CD4-positive, alpha-beta T cell (primary cell): ENCODE measurements around the gene PFN1. TPM values are rescaled to one million over a fixed set of nuclear protein-coding genes. Genes with fewer than 3 reads are reported as not detected.

Experiments used
- ATAC-seq: fragments of 200-7000 bp; cut with Tn5 transposase; one replicate; pipeline ENCODE4 v1.10.0; 2022; ENCODE audit warnings: mild to moderate bottlenecking; ENCODE audit not compliant: poor library complexity
- CTCF ChIA-PET: fragments of 350-600 bp; sonication (Branson Sonifier 250); formaldehyde crosslinking; loops from one replicate; lab custom pipeline; 2021; ENCODE audit warnings: antibody characterized with exemption, inconsistent platforms; lab: Charles Lee
- POLR2A ChIA-PET: fragments of 350-600 bp; sonication (Branson Sonifier 250); formaldehyde crosslinking; loops from one replicate; lab custom pipeline; 2021; ENCODE audit warnings: antibody characterized with exemption, inconsistent platforms; lab: Charles Lee
- DNase-seq, 14 experiments: peaks; one replicate each; pipeline ENCODE4 v3.0.0-alpha.2; 2013 to 2020; ENCODE audit warnings: mixed read lengths in 2 of 14
- H3K27ac ChIP-seq, 2 donors: one replicate each; pipeline versions ENCODE4 v1.5.1 to v1.7.0; 2013; ENCODE audit warnings: low read length in 2 of 2, low read depth in 1 of 2, mild to moderate bottlenecking in 1 of 2
- H3K27me3 ChIP-seq, 2 experiments: 1 replicate in 1 of 2; 2 replicates in 1 of 2; pipeline versions ENCODE4 v1.6.1 to v1.7.0; 2013; ENCODE audit warnings: low read length in 2 of 2, control low read depth in 1 of 2, mild to moderate bottlenecking in 1 of 2, moderate library complexity in 1 of 2; ENCODE audit not compliant: insufficient read depth in 2 of 2, control insufficient read depth in 1 of 2
- H3K36me3 ChIP-seq: one replicate; pipeline ENCODE4 v1.6.1; 2013; ENCODE audit warnings: low read length, control low read depth; ENCODE audit not compliant: insufficient read depth
- H3K4me1 ChIP-seq: one replicate; pipeline ENCODE4 v1.6.1; 2013; ENCODE audit warnings: low read length, control low read depth; ENCODE audit not compliant: insufficient read depth
- H3K4me3 ChIP-seq: one replicate; pipeline ENCODE4 v1.5.1; 2013; ENCODE audit warnings: mild to moderate bottlenecking, low read length, moderate library complexity
- H3K9me3 ChIP-seq, 2 experiments: 1 replicate in 1 of 2; 2 replicates in 1 of 2; pipeline versions ENCODE4 v1.6.1 to v1.7.0; 2013; ENCODE audit warnings: low read length in 2 of 2, mild to moderate bottlenecking in 2 of 2, control low read depth in 1 of 2, moderate library complexity in 1 of 2; ENCODE audit not compliant: control insufficient read depth in 1 of 2, insufficient read depth in 1 of 2
- H3K27ac Mint-ChIP-seq: one replicate; pipeline ENCODE4 v1.8.0; 2020; ENCODE audit warnings: mixed read lengths
- H3K27me3 Mint-ChIP-seq: one replicate; pipeline ENCODE4 v1.8.0; 2021; ENCODE audit warnings: mixed read lengths
- H3K36me3 Mint-ChIP-seq: one replicate; pipeline ENCODE4 v1.8.0; 2021; ENCODE audit warnings: low read depth, mixed read lengths
- H3K4me1 Mint-ChIP-seq: one replicate; pipeline ENCODE4 v1.8.0; 2021; ENCODE audit warnings: low read depth, mixed read lengths
- H3K4me3 Mint-ChIP-seq: one replicate; pipeline ENCODE4 v1.8.0; 2020; ENCODE audit warnings: mild to moderate bottlenecking, mixed read lengths
- H3K9me3 Mint-ChIP-seq: one replicate; pipeline ENCODE4 v1.8.0; 2020; ENCODE audit warnings: mixed read lengths
- CTCF ChIP-seq: fragments of 200-600 bp; IDR thresholded peaks from one replicate; pipeline ENCODE4 v1.8.0; 2022; ENCODE audit warnings: antibody characterized with exemption, mild to moderate bottlenecking
- intact Hi-C, 2 experiments: fragments of 100-400 bp; cut with DNase I in 1 of 2; cut with micrococcal nuclease in 1 of 2; formaldehyde crosslinking; loops; one replicate each; pipeline versions ENCODE4 v1.15.1 to v1.9.0; 2023 to 2025; cut with DNase I, micrococcal nuclease
- total RNA-seq, 174 experiments: library from RNA in 2 of 174; stranded (reverse) in 2 of 174; gene quantifications; one replicate each; pipeline ENCODE4 v1.2.3 and lab custom pipeline; 2021 to 2026

Gene PFN1
- total RNA-seq, 2 experiments from 2014 or later: 349 to 362 TPM

DNA sequence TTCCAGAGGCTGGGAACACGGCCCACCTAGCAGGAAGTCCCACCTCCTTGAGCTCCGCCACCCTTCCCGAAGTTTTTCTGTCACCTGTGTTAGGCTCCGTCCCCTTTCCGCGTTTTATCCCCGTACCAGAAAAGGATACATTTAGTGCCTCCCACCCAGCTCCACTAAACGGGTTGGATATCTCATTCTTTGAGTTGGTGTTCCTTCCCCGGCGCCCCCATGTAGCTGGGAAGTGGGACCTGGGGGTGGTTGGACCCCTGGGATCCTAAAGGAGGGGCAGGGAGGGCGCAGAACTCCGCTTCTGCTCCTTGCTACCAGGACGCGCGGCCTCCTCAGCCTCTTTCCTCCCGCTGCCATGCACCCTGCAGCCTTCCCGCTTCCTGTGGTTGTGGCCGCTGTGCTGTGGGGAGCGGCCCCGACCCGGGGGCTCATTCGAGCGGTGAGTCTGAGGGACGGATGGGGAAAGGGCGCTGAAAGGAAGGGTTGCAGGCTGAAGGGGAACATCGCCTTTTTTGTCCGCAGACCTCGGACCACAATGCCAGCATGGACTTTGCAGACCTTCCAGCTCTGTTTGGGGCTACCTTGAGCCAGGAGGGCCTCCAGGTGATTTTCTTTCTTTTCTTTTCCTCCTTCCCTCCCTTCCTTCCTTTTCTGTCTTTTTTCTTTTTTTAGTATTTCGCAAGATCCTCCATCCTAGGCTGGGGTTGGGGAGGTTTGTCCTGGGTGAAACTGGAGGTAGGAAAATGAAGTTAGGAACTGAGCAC lies 7.6 kb downstream of the PFN1 start:
- ATAC-seq: no peak
- CTCF ChIA-PET: interaction anchor here (1.1 to 2.0 kb wide), 7 partner anchors 27 to 498 kb away, joined by 3 to 14 read pairs (median 4); partner anchors contain the start of genes C17orf107, C1QBP, CAMTA2 and CHRNE

DNA sequence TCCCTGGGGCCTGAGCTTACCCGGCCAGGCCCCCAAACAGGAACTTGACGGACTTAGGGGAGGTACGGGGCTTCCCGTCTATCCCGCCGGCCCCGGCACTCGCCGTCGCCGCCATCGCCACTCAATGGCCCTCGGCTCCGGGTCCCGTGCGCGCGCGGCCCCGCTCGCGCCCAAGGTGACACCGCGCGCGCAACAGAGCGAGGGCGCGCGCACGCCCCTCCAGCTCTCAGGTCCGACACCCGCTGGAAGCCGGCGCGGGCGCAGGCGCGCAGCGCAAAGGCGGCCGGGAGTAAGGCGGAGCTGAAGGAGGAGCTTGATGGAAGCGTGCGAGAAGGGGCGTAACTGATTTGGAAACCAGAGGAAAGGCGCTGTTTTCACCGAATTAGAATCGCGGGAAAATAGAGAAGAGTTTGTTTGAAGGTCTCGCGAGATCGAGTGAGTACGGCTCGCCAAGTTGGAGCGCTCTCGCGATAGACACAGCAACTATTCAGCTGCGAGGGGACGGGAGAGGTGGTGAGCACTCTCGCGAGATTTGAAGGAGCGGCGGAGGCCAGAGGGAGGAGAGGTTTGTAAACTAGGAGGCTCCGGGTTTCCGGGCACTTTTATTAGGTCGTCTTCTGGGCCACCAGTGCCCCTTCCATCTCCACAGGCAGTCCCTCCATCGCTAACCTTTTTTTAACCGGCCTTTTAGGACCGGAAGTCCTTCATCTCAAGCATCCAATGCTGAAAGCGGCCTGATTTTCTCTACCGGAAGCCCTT lies 8.4 kb downstream of the PFN1 start, which contains the start of the genes RNF167 and SLC25A11:
Gene RNF167, plus strand, starts transcription at position 473 of the 759 bp plus-strand sequence. CDS start 642 bp downstream, outside the sequence.
Gene SLC25A11, minus strand, starts transcription at position 251 of the 759 bp plus-strand sequence. Its CDS starts 136 bp downstream, at position 115.
- Histone ChIP-seq H3K9me3 (no peaks in the 10 kb centered on the region), H3K4me3 (peak within 1 kb of the TSS; percentile 100), H3K27me3 (no peaks in the 10 kb centered on the region), H3K4me1 (peaks cover 66% of the 10 kb centered on the region), H3K27ac (peak within 1 kb of the TSS; percentile 89 to 91), H3K36me3 (peaks cover 52% of the 10 kb centered on the region)
- POLR2A ChIA-PET: interaction anchor here (0.6 to 6.2 kb wide), 33 partner anchors 9 to 797 kb away, joined by 3 to 195 read pairs (median 5); partner anchors contain the start of genes ARRB2, C17orf107, CAMTA2 and CHRNE
- peak within 1 kb of the TSS; percentile 99 for H3K4me3 Mint-ChIP-seq
- no peaks in the 10 kb centered on the region for H3K9me3 Mint-ChIP-seq
- peak; percentile 91 to 100 (median 95) for DNase-seq
- peaks cover 59% of the 10 kb centered on the region for H3K4me1 Mint-ChIP-seq
- H3K36me3 Mint-ChIP-seq: peaks cover 59% of the 10 kb centered on the region
- no peaks in the 10 kb centered on the region for H3K27me3 Mint-ChIP-seq
- CTCF ChIA-PET: interaction anchor here (1.1 to 2.0 kb wide), 7 partner anchors 27 to 499 kb away, joined by 3 to 14 read pairs (median 4); partner anchors contain the start of genes C17orf107, C1QBP, CAMTA2 and CHRNE
- no peak for TF ChIP-seq CTCF
- H3K27ac Mint-ChIP-seq: peak within 1 kb of the TSS; percentile 90
- intact Hi-C loops: loop anchor here (1.0 to 5.0 kb wide), 7 partner anchors 8 to 59 kb away; partner anchors contain the start of genes SPAG7 (in 2 of the 2), CAMTA2 (in 1 of the 2), CHRNE (in 1 of the 2) and PFN1 (in 1 of the 2)
- peak; percentile 83 for ATAC-seq

More for the DNA sequence above, 7.6 kb downstream of the PFN1 start:
- Mint-ChIP-seq H3K4me3 (peak overlapping the region; percentile 99), H3K36me3 (peaks cover 66% of the 10 kb centered on the region), H3K9me3 (no peaks in the 10 kb centered on the region), H3K4me1 (peaks cover 66% of the 10 kb centered on the region), H3K27ac (peak overlapping the region; percentile 90), H3K27me3 (no peaks in the 10 kb centered on the region)
- H3K27ac ChIP-seq: peak overlapping the region; percentile 89 to 91
- peaks cover 59% of the 10 kb centered on the region for H3K36me3 ChIP-seq
- POLR2A ChIA-PET: interaction anchor here (0.8 to 6.2 kb wide), 23 partner anchors 9 to 797 kb away, joined by 3 to 195 read pairs (median 7); partner anchors contain the start of genes ARRB2, C17orf107, CAMTA2 and CYB5D2
- peak overlapping the region; percentile 100 for H3K4me3 ChIP-seq
- intact Hi-C loops: loop anchor here (1.0 to 5.0 kb wide), 5 partner anchors 8 to 47 kb away; partner anchors contain the start of genes SPAG7 (in 2 of the 2), CAMTA2 (in 1 of the 2), CHRNE (in 1 of the 2) and PFN1 (in 1 of the 2)
- H3K4me1 ChIP-seq: peaks cover 74% of the 10 kb centered on the region
- H3K9me3 ChIP-seq: peaks cover 0 to 1% of the 10 kb centered on the region in 2 experiments
- H3K27me3 ChIP-seq: no peaks in the 10 kb centered on the region
- peak in 10 of 14 experiments; percentile 28 to 75 (median 48) for DNase-seq
- TF ChIP-seq CTCF: no peak
